Endometrial microvascular endothelial cells (primary cell): ENCODE results near the gene AQP6. TPM values are rescaled to one million over a fixed set of nuclear protein-coding genes. Genes with fewer than 3 reads are reported as not detected.

Experiments
- in situ Hi-C: cut with HindIII; loops from 2 replicates; pipeline ENCODE4 v1.10.0; 2017; ENCODE audit warnings: low sequenced_read_pairs, low pct_unique_long_range_greater_than_20kb; ENCODE audit errors: inconsistent ontology term
- total RNA-seq: library from RNA; depleted of rRNA; stranded (reverse); fragments of >200 nt; gene quantifications from one replicate; pipeline ENCODE4 v1.2.3, GENCODE V29; 2015; ENCODE audit errors: inconsistent ontology term

Gene AQP6, protein sequence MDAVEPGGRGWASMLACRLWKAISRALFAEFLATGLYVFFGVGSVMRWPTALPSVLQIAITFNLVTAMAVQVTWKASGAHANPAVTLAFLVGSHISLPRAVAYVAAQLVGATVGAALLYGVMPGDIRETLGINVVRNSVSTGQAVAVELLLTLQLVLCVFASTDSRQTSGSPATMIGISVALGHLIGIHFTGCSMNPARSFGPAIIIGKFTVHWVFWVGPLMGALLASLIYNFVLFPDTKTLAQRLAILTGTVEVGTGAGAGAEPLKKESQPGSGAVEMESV
- not detected for total RNA-seq

DNA sequence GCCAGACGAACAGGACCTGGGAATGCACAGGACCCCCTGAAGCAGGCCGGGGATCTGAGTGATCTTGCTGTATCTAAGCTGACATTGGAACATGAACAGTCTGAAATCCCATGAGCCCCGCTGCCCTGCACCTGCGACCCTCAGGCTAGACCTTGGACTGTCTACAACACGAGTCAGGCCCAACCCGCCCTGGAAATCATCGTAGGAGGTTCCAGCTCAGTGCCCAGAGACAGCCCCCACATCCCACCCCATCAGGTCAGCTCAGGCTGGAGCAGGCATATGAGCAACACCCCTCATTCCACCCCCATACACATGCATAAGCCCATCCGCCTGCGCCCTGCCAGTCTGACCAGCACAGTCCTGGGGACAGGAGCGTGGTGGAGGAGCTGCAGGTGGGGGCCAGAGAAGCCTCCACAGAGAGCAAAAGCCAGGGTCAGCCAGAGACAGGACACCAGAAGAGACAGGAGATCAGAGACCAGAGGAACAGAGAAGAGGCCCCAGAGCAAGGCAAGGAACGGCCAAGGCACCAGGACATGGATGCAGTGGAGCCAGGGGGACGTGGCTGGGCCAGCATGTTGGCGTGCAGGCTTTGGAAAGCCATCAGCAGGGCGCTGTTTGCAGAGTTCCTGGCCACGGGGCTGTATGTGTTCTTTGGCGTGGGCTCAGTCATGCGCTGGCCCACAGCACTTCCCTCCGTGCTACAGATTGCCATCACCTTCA is at the start of gene AQP6:
TSS of gene AQP6 (plus strand) at position 307 of the 720 bp plus-strand sequence. CDS start at position 534, 227 bp downstream.
- in situ Hi-C loops = no loop called here

DNA sequence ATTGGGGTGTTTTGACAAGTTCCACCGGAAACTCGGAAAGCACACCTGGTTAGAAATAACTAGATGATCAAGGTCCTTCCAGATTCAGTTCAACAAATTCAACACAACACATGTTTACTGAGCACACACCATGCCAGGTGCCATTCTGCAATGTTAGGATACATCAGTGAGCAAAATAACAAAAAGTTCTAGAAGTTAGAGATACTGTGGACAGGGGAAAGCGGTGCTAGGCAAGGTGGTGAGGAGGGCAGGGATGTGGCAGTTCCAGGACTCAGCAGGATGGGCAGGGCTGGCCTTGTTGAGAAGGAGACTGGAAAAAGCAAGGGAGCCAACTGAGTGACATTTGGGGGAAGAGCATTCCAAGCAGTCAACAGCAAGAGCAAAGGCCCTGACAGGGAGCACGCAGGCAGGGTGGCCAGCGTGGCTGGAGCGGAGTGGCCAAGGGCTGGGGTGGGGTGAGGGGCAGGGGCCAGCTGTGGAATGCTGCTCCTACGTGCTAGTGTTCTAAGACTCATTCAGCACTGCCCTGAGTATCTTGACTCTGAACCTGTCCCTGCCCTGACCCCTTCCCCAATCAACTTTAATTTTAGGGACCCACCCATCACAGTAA is 49.6 kb upstream of the AQP6 start:
- in situ Hi-C loops = no loop called here

DNA sequence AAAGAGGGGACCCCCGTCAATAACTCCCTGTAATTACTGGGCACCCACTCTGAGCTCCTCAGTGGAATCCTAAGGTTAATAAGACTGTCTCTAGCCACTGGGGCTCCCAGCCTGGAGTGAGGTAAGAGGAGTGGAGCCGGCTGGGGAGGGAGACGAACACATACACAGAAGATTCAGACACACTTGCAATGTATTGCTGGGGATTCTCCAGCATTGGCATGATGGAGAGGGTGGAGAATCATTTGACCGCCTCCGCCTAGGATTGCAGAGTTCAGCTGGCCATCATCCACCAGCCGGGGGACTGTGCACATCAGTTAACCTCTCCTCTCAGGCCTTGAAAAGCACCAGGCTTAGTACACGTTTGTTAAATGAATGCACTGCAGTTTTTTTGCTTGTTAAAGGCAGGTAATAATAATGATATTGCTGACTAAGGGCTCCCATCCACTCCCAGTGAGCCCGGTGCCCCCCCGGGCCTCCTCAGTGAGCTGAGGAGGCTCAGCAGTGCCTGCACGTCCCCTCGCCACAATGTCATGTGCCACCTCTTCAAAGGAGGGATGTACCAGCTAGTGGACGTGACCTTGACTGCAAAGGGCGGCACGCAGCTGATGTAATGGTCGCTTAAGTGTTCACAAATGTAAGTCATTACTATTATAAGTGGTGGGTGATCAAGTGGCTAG is 48.7 kb upstream of the AQP6 start:
- in situ Hi-C loops = no loop called here

DNA sequence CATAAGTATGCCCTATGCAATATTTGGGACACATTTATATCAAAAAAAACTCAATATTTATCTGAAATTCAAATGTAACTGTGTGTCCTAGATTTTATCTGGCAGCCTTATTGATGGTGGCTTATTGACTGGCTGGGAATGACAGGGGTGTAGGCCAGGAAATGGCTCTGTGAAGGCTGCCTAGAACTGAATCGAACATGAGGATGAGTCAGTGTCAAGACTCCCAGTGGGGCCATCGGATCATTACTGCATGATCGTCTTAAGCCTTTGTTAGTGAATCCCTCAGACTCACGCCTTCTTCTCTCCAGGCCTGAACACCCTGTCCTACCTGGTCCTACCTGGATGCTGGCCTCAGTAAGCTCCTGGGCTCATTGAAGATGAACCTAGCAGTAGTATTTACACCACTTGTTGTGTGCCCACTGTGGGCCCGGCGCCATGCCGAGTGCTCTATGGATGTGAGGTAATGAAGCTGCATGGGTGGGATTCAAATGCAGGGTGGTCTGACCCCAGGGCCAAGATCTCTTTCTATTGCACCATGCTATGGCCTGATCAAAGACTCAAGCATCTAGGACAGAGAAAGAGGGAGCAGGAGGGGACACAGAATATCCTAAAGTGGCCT is 48.0 kb upstream of the AQP6 start:
- in situ Hi-C loops = no loop called here

DNA sequence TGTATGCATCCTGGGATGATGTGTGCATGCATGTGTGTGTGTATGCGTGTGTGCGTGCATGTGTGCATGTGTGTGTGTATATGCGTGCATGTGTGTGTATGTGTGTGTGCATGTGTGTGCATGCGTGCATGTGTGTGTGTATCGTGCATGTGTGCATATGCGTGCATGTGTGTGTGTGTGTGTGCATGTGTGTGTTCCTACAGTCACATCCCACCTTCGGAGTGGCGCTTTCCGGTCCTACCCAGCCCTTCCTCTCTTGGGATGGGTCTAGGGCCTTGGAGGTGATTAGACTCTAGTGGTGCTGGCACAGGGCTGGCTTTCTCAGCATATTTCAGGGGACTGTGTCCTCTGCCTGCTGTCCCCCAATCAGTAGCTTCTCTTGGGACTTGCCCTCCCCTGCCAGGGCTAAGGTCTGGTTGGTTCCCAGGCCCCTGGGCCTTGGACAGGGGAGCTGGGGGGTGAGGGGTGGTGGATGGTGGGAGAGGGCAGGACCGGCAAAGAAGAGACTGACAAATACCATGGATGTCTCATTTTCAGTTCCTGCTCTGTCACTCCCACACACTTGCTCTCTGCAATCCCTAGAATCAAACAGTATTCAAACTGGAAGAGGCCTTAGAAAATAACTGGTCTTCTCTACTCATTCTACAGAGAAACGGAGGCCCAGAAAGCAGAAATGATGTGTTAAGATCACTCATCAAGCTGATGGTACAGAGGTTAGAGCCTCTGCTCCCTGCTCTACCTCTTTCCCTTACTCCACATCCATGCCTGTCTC is 47.1 kb upstream of the AQP6 start:
- in situ Hi-C loops = no loop called here

DNA sequence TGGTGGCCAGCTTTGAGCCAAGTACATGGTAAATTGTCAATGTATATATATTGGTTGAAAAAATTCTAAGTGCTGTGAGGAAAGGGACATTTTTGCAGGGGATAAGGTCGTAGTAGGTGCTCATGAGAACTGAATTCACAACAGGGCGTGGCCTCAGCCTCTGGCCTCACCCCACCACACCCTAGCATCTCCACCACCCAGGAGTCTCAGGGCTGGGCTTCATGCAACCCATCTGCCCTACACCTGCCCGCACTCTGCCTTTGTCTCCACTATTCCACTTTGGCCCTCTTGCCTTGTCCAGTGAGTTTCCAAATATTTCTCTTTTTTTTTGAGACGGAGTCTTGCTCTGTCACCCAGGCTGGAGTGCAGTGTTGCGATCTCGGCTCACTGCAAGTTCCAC is 44.3 kb upstream of the AQP6 start:
- in situ Hi-C loops = no loop called here

DNA sequence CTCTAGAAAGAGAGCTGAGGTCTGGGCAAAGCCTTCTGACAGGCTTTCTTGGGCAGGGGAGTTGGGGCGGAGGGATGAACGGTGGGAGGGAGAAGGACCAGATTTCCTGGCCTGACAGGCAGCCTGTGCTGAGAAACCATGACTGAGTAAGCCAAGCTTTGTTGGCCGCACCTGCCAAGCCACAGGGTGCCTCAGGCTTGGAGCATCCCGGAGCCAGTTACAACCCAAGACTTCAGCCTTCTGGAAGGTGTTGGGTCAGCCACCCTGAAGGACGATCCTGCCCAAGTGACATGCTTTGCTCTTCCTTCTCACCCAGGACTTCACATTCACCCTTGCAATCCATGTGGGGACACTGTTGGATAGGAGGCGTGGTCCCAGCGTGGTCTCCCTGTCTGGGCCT is 43.2 kb upstream of the AQP6 start:
- in situ Hi-C loops = no loop called here

DNA sequence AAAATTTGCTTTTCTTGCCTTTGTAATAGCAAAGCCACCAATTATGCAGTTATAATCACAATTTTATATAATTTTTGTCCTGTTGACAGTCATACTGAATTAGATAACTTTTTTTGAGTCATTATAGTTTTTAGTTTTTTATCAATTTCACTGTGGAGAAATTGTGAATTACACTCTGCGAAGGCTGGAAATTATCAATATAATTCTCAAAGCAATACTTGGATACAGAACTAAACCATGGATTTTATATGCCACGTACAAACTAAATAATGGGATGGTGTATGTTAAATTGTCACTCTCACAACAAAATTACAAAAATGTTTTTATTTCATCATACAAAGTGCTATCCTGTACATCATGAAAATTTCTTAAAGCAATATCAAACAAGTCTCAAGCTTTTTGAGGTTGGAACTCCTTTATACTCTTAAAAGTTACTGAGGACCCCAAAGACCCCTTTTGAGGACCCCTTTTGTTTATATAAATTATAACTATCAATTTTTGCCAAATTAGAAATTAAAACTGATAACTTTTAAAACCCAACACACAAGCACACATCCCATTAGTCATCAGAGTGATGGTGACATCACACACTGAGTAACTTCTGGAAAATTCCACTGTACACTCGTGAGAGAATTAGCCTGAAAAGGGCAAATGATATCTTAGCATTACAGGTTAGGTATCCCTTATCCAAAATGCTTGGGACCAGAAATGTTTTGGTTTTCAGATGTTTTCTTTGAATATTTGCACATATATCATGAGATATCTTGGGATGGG is 42.0 kb upstream of the AQP6 start:
- in situ Hi-C loops = no loop called here

DNA sequence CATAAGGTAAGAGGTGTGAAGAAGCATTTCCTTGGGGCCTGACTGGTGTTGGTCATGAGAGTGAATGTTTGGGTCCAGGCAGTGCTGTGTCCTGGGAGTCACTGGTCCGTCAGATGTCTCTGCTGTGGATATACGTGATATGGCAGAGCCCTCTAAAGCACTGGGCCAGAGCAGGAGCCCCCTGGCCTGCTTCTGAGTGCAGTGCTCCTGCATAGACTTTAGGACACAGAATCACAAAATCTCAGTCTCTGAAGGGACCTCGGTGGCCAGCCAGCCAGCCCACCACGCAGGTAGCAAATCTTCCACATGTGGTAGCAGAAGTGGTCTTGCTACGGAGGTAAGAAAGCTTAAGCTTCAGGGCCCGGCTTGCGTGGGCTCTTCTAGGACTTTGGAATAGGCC is 40.7 kb upstream of the AQP6 start:
- in situ Hi-C loops = no loop called here

DNA sequence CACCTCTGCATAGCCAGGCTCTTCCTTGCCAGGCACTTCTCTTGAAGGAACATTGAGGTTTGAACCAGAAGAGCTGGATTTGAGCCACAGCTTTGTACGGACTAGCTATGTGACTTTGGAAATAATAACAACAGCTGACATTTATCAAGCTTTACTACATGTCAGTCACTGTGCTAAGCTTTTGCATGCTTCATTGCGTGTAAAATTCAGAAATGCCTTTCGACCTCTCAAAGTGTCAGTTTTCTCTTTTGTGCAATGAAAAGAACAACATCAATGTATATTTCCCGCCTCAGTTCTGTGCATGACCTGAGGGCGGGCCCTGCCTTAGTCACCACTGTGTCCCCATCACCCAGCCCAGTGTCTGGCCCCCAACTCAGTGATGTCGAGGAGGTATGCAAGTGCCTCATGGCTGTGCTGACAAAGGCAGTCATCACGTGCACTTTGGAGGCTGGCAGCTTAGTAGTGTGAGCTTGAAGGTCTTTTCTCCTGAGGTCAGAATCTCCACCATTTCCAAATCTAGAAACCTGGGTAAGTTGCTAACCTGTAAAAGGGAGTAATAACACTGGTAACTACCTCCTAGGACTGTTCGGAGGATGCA is 40.1 kb upstream of the AQP6 start:
- in situ Hi-C loops = no loop called here

DNA sequence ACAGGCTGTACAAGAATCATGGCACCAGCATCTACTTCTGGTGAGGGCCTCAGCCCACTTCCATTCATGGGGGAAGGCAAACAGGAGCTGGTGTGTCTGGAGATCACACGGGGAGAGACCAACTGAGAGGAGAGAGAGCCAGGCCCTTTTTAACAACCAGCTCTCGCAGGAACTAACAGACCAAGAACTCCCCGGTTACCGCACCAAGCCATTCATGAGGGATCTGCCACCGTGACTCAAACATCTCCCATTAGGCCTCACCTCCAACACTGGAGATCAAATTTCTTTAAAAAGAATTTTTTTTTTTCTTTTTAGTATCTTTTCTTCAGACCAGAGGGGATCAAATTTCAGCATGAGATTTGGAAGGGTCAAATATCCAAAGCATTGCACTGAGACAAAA is 39.0 kb upstream of the AQP6 start:
- in situ Hi-C loops = no loop called here

DNA sequence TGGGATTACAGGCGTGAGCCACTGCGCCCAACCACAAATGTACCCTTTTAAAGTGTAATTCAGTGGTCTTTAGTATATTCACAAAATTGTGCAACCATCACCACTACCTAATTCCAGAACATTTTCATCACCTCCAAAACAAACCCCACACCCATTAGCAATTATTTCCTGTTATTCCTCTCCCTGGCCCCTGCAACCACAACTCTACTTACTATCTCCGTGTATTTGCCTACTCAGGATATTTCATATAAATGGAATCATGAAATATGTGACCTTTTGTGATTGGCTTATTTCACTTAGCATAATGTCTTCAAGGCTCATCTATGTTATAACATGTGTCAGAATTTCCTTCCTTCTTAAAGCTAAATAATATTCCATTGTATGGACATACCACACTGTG is 38.2 kb upstream of the AQP6 start:
- in situ Hi-C loops = no loop called here

DNA sequence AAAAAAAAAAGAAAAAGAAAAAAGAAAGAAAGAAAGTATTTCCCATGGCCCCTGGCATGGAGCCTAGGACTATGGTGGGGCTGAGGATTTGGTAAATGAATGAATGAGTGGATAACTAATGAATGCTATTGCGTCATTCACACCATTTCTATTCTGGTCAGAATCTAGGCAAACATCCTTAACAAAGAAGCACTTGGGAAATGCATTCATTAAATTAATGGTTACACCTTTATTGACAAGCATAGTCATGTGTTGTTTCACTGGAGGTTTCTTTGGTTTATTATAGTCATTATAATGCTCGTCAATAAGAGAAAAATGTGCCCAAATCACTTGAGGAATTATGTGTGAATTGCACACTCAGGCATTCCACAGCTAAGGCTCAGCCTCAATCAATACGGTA is 35.8 kb upstream of the AQP6 start:
- in situ Hi-C loops = no loop called here

DNA sequence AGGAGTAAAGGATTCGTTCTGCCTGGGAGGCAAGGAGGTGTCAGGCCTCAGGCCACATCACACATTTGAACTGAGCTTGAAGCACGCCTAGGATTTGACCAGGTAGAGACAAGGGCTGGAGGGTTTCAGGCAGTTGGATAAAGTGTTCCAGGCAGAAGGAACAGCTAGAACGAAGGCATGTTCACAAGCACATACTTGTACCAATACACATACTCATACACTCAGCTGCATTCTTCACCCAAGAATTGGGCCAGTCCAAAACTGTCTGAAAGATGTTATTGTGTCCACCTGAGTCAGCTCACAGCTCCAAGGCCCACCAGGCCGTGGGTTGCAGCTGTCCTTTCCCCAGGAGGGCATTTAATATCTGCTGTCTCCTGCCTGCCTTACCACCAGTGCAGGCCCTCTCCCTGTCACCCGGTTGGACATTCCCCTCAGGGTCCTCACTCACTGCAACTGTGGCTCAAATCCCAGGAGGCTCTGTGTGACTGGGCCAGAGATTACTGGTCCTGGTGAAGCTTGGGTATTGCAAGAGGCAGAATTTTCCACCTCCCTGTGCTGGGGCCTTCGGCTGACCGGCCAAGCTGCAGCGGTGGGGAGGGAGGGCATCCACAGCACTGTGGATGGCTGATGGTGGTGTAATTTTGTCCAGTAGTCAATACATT is 35.0 kb upstream of the AQP6 start:
- in situ Hi-C loops = no loop called here

DNA sequence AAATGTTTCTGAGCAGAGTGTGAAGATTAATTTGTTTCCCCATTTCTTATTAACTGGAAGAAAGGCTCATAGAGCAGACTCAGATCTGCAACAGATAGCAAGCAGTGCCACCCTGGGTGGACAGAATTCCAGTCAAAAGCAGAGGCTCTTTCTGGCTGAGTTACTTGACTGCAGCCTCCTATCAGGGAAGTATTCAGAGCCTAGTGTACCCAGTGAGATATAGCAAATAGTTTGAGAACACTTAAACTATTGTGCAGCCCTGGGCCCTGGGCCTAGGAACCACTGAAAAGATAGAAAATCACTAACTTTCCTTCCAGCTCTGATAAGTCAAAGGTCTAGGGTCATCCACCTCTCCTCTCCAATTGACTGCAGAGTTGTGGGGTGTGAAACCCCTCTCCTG is 33.4 kb upstream of the AQP6 start:
- in situ Hi-C loops = no loop called here

DNA sequence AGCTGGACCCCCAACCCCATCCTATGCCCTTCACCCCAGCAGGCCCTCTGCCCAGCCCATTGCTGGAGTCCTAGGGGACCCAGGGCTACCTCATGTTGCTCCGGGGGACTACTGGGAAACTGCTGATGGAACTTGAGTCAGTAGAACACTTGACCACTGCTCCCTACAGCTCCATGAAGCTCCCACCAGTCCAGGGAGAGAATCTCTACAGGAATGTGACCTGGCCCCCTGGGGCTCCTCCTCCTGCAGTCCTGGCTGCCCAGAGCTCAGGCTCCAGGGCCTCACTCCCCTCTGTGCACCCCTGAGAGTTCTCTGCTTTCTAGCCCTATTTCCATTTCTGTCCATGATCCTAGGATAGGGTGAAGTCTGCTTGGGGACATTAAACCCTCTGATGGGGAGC is 33.0 kb upstream of the AQP6 start:
- in situ Hi-C loops = no loop called here
